Esophagus mucosa (tissue), 1 donor: ENCODE results near the gene SGCD. TPM values are rescaled to one million over a fixed set of nuclear protein-coding genes. Genes with fewer than 3 reads are reported as not detected.

ENCODE experiments used
- ATAC-seq: fragments of 200-7000 bp; cut with Tn5 transposase; one replicate; pipeline ENCODE4 v1.9.1; 2020
- total RNA-seq: library from RNA; stranded (reverse); gene quantifications from one replicate; pipeline ENCODE4 v1.2.4, GENCODE V29; 2023
- donor health status: DM: yes; HTN: yes; CAD: no.

SGCD gene
- total RNA-seq, 1 donor from 2014 or later = 0.52 TPM

GRCh38 chr5:156704139-156704538, 377.2 kb downstream of the SGCD start:
- ATAC-seq = no peak

- ATAC-seq = no peak
Measured at GRCh38 chr5:156706631-156707030, 379.7 kb downstream of the SGCD start.

- no peak for ATAC-seq
Measured at GRCh38 chr5:156707750-156708149, 380.8 kb downstream of the SGCD start.

GRCh38 chr5:156715287-156715686, 388.3 kb downstream of the SGCD start:
- ATAC-seq = no peak

GRCh38 chr5:156716591-156717380, 389.8 kb downstream of the SGCD start:
- ATAC-seq = no peak

GRCh38 chr5:156718985-156719384, 392.0 kb downstream of the SGCD start:
- ATAC-seq = no peak

- ATAC-seq = no peak
Measured at GRCh38 chr5:156722358-156722757, 395.4 kb downstream of the SGCD start.

- no peak for ATAC-seq
Measured at GRCh38 chr5:156735477-156735876, 408.5 kb downstream of the SGCD start.

- ATAC-seq = no peak
Measured at GRCh38 chr5:156741516-156741915, 414.6 kb downstream of the SGCD start.

GRCh38 chr5:156753846-156754245, 426.9 kb downstream of the SGCD start:
- ATAC-seq = no peak

GRCh38 chr5:156755421-156756087, 428.6 kb downstream of the SGCD start:
- no peak for ATAC-seq

- ATAC-seq = no peak
Measured at GRCh38 chr5:156758011-156758791, 431.2 kb downstream of the SGCD start.

GRCh38 chr5:156759156-156759555, 432.2 kb downstream of the SGCD start:
- no peak for ATAC-seq

- ATAC-seq = no peak
Measured at GRCh38 chr5:156762771-156763170, 435.8 kb downstream of the SGCD start.

GRCh38 chr5:156764176-156764971, 437.4 kb downstream of the SGCD start:
- no peak for ATAC-seq

GRCh38 chr5:156774273-156774672, 447.3 kb downstream of the SGCD start:
- no peak for ATAC-seq

GRCh38 chr5:156778139-156778706, 451.3 kb downstream of the SGCD start:
- ATAC-seq = no peak

GRCh38 chr5:156778752-156779151, 451.8 kb downstream of the SGCD start:
- no peak for ATAC-seq

GRCh38 chr5:156779436-156779835, 452.5 kb downstream of the SGCD start:
- ATAC-seq = no peak

GRCh38 chr5:156783092-156783491, 456.1 kb downstream of the SGCD start:
- no peak for ATAC-seq

- ATAC-seq = no peak
Measured at GRCh38 chr5:156794687-156795086, 467.7 kb downstream of the SGCD start.

- no peak for ATAC-seq
Measured at GRCh38 chr5:156798201-156798600, 471.2 kb downstream of the SGCD start.
